Measurements from ENCODE around the gene CYP2D6.
"Not testable (repeated sequence)": the region's sequence is repeated elsewhere in the genome, so short reads cannot be mapped to it uniquely, and the experiment has no call there.

The CYP2D6 gene

DNA sequence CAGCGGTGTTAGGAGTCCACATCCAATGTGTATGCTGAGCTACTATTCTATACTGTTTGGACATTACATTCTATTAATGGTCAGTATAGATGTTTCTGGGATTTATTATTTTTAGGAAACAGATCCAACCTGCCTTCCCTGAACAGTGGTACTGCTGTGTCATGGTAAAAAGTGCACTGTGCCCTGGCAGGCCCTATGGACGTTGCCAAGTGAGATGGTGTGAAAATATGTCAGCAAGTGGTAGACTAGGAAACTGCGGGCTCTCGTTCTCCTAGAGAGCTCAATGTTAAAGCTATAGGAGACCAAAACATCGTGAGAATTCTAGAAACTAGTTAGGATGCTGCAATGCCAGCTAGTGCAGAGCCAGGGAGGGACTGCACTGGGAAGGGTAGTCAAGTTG, 26.0 kb upstream of the CYP2D6 start:
- FAIRE-seq, result no peak

DNA sequence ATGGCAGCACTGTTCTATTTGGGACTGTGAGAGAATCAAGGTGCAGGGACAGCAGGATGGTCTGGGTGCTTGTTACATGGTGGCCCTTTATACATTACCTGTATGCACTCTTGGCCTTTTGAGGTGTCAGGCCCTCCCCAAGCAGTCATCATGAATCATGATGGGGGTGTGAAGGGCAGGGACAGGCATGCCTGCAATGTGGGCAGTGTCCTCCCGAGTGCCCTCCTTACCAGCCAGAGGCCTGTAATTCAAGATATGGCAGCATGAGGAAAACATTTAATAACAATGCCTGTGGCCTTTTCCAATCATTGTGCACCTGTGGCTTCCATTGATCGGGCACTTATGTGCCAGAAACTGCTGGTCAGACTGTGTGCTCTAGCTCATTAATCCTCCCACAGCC, 25.5 kb upstream of the CYP2D6 start:
- FAIRE-seq, result no peak

- FAIRE-seq, result no peak
Observed at GRCh38 chr22:42155053-42155543, 24.5 kb upstream of the CYP2D6 start.

GRCh38 chr22:42154293-42155052, 23.9 kb upstream of the CYP2D6 start:
- FAIRE-seq, result no peak

DNA sequence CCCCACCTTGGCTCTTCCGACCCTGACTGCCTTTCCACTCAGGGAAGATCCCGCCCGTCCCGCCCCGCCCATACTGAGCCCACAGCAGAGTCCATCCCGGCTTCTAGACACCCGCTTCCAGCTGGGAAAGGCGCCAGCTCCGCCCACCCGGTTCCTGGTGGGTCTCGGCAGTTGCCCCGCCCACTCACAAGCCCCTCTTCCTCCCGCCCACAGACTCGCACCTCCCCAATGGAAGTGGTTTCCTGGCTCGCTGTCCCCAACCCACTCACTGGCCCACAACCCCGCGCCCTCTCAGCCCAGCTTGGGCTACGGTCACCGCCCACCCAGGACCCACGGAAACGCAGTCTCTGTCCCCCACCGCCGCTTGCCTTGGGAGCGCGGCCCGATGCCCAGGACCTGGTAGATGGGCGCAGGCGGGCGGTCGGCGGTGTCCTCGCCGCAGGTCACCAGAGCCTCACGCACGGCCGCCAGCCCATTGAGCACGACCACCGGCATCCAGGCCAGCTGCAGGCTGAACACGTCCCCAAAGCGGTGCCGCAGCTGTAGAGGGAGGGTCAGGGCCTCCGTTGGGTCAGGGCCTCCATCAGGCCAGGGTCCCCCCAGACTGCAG, 22.2 kb upstream of the CYP2D6 start:
- no peak for FAIRE-seq

DNA sequence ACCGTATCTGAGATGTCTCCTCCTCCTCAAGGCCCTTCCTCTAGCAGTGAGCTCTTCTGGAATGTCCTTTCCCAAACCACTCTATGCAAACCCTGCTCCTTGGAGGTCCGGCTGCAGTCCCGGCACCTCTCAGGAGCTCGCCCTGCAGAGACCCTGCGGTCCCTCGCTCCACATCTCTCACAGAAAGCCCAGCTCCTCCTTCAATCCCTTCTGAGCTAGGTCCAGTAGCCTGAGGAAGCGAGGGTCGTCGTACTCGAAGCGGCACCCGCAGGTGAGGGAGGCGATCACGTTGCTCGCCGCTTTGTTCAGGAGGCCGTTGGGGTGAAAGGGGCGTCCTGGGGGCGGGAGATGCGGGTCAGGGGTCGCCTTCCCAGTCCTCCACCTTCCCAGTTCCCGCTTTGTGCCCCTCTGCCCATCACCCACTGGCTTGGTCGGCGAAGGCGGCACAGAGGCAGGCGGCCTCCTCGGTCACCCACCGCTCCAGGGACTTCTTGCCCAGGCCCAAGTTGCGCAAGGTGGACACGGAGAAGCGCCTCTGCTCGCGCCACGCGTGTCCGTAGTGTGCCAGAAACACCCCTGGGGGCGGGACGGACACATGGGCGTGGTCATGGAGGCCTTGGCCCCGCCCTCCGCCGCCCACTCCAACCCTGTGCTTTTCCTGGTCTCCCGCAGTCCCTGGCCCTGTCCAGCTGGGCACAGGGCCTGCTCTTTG, 21.5 kb upstream of the CYP2D6 start:
- no peak for FAIRE-seq

- no peak for FAIRE-seq
Observed at GRCh38 chr22:42150727-42151590, 20.3 kb upstream of the CYP2D6 start.

GRCh38 chr22:42149798-42150197, 19.2 kb upstream of the CYP2D6 start:
- FAIRE-seq, result not testable (repeated sequence)

DNA sequence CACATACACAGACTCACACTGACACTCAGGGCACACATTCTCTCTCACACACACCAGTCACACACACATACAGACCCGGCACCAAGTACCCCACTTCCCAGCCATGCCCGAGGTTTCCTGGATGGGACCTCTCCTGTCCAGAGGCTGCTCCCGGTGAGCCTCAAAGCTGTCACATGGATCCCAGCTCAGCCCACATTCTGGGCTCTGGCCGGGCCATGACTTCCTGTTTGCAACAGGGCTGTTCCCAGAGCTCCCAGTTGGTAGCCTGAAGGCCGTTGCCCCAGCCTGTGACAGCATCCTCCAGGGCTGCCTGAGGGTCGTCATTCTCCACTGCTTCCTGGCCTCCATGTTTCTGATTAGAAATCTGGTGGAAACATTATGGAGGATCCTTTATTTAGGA, 14.6 kb upstream of the CYP2D6 start:
- no peak for FAIRE-seq

- not testable (repeated sequence) for FAIRE-seq
Observed at GRCh38 chr22:42143859-42144822, 13.5 kb upstream of the CYP2D6 start.

GRCh38 chr22:42142771-42143461, 12.3 kb upstream of the CYP2D6 start:
- FAIRE-seq, result no peak

GRCh38 chr22:42141307-42142057, 10.9 kb upstream of the CYP2D6 start:
- not testable (repeated sequence) for FAIRE-seq

GRCh38 chr22:42140153-42140552, 9.5 kb upstream of the CYP2D6 start:
- FAIRE-seq, result not testable (repeated sequence)

- FAIRE-seq, result not testable (repeated sequence)
Observed at GRCh38 chr22:42139508-42139907, 8.9 kb upstream of the CYP2D6 start.

GRCh38 chr22:42138972-42139371, 8.4 kb upstream of the CYP2D6 start:
- FAIRE-seq, result no peak

- FAIRE-seq, result no peak
Observed at GRCh38 chr22:42138122-42138770, 7.6 kb upstream of the CYP2D6 start.

GRCh38 chr22:42135688-42136087, 5.1 kb upstream of the CYP2D6 start:
- not testable (repeated sequence) for FAIRE-seq

DNA sequence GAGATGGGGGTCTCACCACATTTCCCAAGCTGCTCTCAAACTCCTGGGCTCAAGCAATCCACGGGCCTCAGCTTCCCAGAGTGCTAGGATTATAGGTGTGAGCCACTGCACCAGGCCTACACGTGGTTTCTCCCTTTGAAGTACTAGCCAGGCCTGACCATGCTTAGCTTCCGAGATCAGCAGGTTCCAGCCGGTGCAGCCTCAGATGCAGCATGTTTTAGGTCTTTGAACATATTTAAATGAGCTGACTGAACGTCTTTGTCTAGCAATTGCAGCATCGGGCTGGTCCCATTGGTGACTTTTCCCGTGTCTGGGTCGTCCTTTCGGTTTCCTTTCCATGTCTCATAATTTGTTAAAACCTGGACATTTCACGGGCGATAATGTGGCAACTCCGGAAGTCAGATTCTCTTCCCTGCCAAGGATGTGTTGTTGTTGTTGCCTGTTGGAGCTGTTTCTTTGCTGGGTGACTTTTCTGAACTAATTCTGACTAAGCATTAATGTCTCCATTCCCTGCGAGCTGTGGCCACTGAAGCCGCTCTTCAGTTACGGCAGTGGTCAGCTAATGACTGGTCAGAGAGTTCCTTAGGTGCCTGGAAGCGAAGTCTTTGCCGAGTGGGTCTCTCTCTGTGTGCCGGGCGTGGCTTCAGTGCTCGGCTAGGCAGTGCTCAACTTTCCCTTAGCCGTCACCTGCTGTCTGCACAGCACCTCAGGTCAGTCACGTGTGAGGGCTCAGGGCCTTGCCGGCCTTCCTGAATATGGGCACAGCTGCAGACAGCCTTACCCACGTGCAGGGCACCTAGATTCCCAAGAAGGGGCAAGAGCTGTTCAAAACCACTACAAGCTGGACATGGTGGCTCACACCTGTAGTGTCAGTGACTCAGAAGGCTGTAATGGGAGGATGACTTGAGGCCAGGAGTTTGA, 3.8 kb upstream of the CYP2D6 start:
- FAIRE-seq, result no peak
